Mesenchymal stem cell (in vitro differentiated cells and primary cell): ENCODE results near the gene KDM1B.

Experiments
- DNase-seq: peaks from one replicate; pipeline ENCODE4 v3.0.0-alpha.2; 2013
- H2AFZ ChIP-seq: one replicate; pipeline ENCODE4 v1.6.1; 2013; ENCODE audit warnings: low read depth, mild to moderate bottlenecking, control low read depth, inconsistent platforms, low read length, moderate library complexity
- H2AK5ac ChIP-seq: 2 replicates; pipeline ENCODE4 v1.6.1; 2013; ENCODE audit warnings: low read length, moderate library complexity, mild to moderate bottlenecking, inconsistent platforms; ENCODE audit not compliant: severe bottlenecking
- H2BK120ac ChIP-seq: one replicate; pipeline ENCODE4 v1.6.1; 2013; ENCODE audit warnings: low read depth, mild to moderate bottlenecking, inconsistent platforms, low read length, moderate library complexity
- H2BK12ac ChIP-seq, 2 experiments: one replicate each; pipeline ENCODE4 v1.6.1; 2013; ENCODE audit warnings: inconsistent platforms in 2 of 2, low read length in 2 of 2, mild to moderate bottlenecking in 2 of 2, moderate library complexity in 2 of 2, control low read depth in 1 of 2
- H2BK15ac ChIP-seq: one replicate; pipeline ENCODE4 v1.6.1; 2013; ENCODE audit warnings: mild to moderate bottlenecking, low read depth, inconsistent platforms; ENCODE audit not compliant: poor library complexity, severe bottlenecking
- H2BK5ac ChIP-seq: 2 replicates; pipeline ENCODE4 v1.6.1; 2013; ENCODE audit warnings: low read depth, mild to moderate bottlenecking, low read length, control low read depth, inconsistent platforms; ENCODE audit not compliant: poor library complexity, severe bottlenecking
- H3K14ac ChIP-seq, 2 experiments: one replicate each; pipeline ENCODE4 v1.6.1; 2013; ENCODE audit warnings: inconsistent platforms in 2 of 2, low read length in 2 of 2, control low read depth in 1 of 2, mild to moderate bottlenecking in 1 of 2, moderate library complexity in 1 of 2
- H3K18ac ChIP-seq, 2 experiments: one replicate each; pipeline ENCODE4 v1.6.1; 2013; ENCODE audit warnings: inconsistent platforms in 2 of 2, low read length in 2 of 2, control low read depth in 1 of 2, low read depth in 1 of 2, mild to moderate bottlenecking in 1 of 2
- H3K23ac ChIP-seq, 2 experiments: one replicate each; pipeline ENCODE4 v1.6.1; 2013; ENCODE audit warnings: inconsistent platforms in 2 of 2, low read length in 2 of 2, mild to moderate bottlenecking in 2 of 2, moderate library complexity in 2 of 2, control low read depth in 1 of 2
- H3K27ac ChIP-seq: 2 replicates; pipeline ENCODE4 v1.5.1; 2013; ENCODE audit warnings: mild to moderate bottlenecking, moderate library complexity, low read length, control low read depth, inconsistent platforms; ENCODE audit not compliant: poor library complexity, severe bottlenecking
- H3K27me3 ChIP-seq, 2 experiments: 2 replicates each; pipeline versions ENCODE4 v1.6.1 to v1.7.0; 2013; ENCODE audit warnings: low read length in 2 of 2, mild to moderate bottlenecking in 2 of 2, moderate library complexity in 2 of 2, control low read depth in 1 of 2, inconsistent platforms in 1 of 2; ENCODE audit not compliant: control insufficient read depth in 1 of 2, insufficient read depth in 1 of 2
- H3K36me3 ChIP-seq, 2 experiments: 2 replicates each; pipeline versions ENCODE4 v1.6.1 to v1.7.0; 2013; ENCODE audit warnings: low read length in 2 of 2, control low read depth in 1 of 2, inconsistent platforms in 1 of 2, low read depth in 1 of 2, mild to moderate bottlenecking in 1 of 2; ENCODE audit not compliant: insufficient read depth in 2 of 2, control insufficient read depth in 1 of 2
- H3K4ac ChIP-seq, 2 experiments: one replicate each; pipeline ENCODE4 v1.6.1; 2013; ENCODE audit warnings: inconsistent platforms in 2 of 2, low read length in 2 of 2, mild to moderate bottlenecking in 2 of 2, moderate library complexity in 2 of 2, control low read depth in 1 of 2, low read depth in 1 of 2
- H3K4me1 ChIP-seq: 2 replicates; pipeline ENCODE4 v1.6.1; 2013; ENCODE audit warnings: low read depth, low read length, control low read depth; ENCODE audit not compliant: control insufficient read depth, insufficient read depth
- H3K4me2 ChIP-seq: 2 replicates; pipeline ENCODE4 v1.6.1; 2013; ENCODE audit warnings: low read length, mild to moderate bottlenecking, inconsistent platforms; ENCODE audit not compliant: poor library complexity, severe bottlenecking
- H3K4me3 ChIP-seq, 2 experiments: 2 replicates each; pipeline versions ENCODE4 v1.5.1 to v1.7.0; 2013; ENCODE audit warnings: low read length in 2 of 2, mild to moderate bottlenecking in 2 of 2, control low read depth in 1 of 2, low read depth in 1 of 2; ENCODE audit not compliant: insufficient read depth in 1 of 2
- H3K79me1 ChIP-seq: replicated peaks from 2 replicates; pipeline ENCODE4 v1.6.1; 2013; ENCODE audit warnings: mild to moderate bottlenecking, control low read depth, low read length, inconsistent platforms; ENCODE audit not compliant: poor library complexity, severe bottlenecking
- H3K9ac ChIP-seq: 2 replicates; pipeline ENCODE4 v1.7.0; 2013; ENCODE audit warnings: mild to moderate bottlenecking, low read length, moderate library complexity
- H3K9me3 ChIP-seq: 2 replicates; pipeline ENCODE4 v1.7.0; 2013; ENCODE audit warnings: mild to moderate bottlenecking, low read length; ENCODE audit not compliant: control insufficient read depth
- H4K8ac ChIP-seq: one replicate; pipeline ENCODE4 v1.6.1; 2013; ENCODE audit warnings: inconsistent platforms, mild to moderate bottlenecking, low read length, moderate library complexity
- H4K91ac ChIP-seq: one replicate; pipeline ENCODE4 v1.6.1; 2013; ENCODE audit warnings: mild to moderate bottlenecking, low read length, inconsistent platforms
- WGBS: methylation state at CpG from one replicate; pipeline ENCODE4 v1.1.7; 2013; ENCODE audit warnings: mixed read lengths; 5-methylcytosine and 5-hydroxymethylcytosine counted together

The KDM1B gene

DNA sequence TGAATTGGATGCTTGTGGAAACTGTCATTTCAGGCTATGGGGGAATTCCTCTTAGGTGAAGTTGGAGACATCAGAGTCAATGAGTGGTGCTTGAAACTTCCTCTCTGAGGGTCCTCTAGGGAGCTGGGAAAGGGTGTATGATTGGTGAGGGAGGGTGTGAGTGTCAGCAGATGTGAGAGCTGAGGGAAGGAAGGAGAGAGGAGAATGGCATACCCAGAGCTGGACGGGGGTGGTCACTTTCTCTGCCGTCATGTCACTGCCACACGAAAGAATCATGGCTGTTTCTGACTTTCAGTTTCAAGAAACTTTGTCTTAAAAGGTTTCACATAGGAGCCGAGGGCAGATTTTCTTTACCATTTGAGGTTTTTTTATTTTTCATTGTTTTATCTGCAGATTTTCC, 58.8 kb downstream of the KDM1B start:
- Histone ChIP-seq H3K79me1 (peaks cover 1% of the 10 kb centered on the region), H3K4me2 (no peak overlapping the region), H3K4ac (no peak overlapping the region), H2AK5ac (no peak overlapping the region), H3K27ac (no peak overlapping the region), H3K9ac (no peak overlapping the region), H3K27me3 (no peaks in the 10 kb centered on the region), H3K9me3 (no peaks in the 10 kb centered on the region), H3K18ac (no peak overlapping the region), H2BK12ac (no peak overlapping the region), H3K14ac (no peak overlapping the region), H2BK15ac (no peak overlapping the region), H4K91ac (no peak overlapping the region), H3K4me1 (no peaks in the 10 kb centered on the region), H3K36me3 (peaks cover 24 to 63% of the 10 kb centered on the region in 2 experiments), H4K8ac (peak overlapping the region; percentile 4), H2BK120ac (no peak overlapping the region), H3K4me3 (no peak overlapping the region), H3K23ac (no peak overlapping the region), H2AFZ (no peak overlapping the region), H2BK5ac (no peak overlapping the region)
- DNase-seq: no peak
- 89% methylated on average over 3 of the region's 4 CpGs for WGBS

DNA sequence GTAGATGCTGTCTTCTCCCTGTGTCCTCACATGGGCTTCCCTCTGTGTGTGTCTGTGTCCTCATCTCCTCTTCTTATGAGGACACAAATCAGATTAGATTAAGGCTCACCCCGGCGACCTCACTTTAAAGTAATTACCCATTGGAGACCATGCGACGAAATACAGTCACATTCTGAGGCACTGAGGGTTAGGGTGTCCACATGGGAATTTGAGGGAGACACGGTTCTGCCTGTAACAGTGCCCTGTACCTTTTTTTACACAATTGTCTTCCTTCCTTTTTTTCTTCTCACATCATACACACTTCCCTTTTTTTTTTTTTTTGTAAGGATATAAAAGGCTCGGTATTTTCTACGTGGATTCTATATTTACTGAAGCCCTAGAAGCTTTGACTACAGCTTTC, 60.2 kb downstream of the KDM1B start:
- peaks cover 1% of the 10 kb centered on the region for H3K79me1 ChIP-seq

DNA sequence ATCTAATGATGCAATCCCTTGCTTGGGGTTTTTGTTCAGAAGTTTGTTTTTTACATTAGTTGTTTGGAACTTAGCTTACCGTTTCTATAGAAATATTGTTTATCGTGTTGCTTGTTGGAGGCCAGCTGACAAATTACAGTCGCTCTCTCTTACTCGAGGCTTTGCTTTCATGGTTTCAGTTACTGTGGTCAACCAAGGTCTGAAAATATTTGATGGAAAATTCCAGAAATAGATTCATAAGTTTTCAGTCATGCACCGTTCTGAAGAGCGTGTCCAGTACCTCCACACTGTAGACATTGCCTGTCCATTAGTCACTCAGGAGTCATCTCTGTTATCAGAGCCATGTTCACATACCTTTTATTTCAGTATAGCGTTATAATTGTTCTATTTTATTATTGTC, 61.2 kb downstream of the KDM1B start:
- Histone ChIP-seq H3K4ac (no peak overlapping the region), H2AFZ (no peak overlapping the region), H3K4me1 (no peaks in the 10 kb centered on the region), H3K79me1 (peaks cover 1% of the 10 kb centered on the region), H3K27me3 (no peaks in the 10 kb centered on the region), H2BK5ac (no peak overlapping the region), H2BK15ac (no peak overlapping the region), H2BK12ac (no peak overlapping the region), H4K8ac (no peak overlapping the region), H3K36me3 (peaks cover 19 to 60% of the 10 kb centered on the region in 2 experiments), H3K14ac (no peak overlapping the region), H3K23ac (no peak overlapping the region), H3K9ac (no peak overlapping the region), H2BK120ac (no peak overlapping the region), H3K9me3 (no peaks in the 10 kb centered on the region), H2AK5ac (no peak overlapping the region), H3K27ac (no peak overlapping the region), H4K91ac (no peak overlapping the region), H3K18ac (no peak overlapping the region), H3K4me2 (no peak overlapping the region), H3K4me3 (no peak overlapping the region)
- 84% methylated on average over 6 of the region's 7 CpGs for WGBS
- DNase-seq: peak; percentile 31

More for the DNA sequence above, 60.2 kb downstream of the KDM1B start:
- H3K14ac ChIP-seq: no peak overlapping the region
- H3K9me3 ChIP-seq: no peaks in the 10 kb centered on the region
- H3K4me1 ChIP-seq: no peaks in the 10 kb centered on the region
- H2AK5ac ChIP-seq: no peak overlapping the region
- no peak for DNase-seq
- H4K91ac ChIP-seq: no peak overlapping the region
- no peak overlapping the region for H2BK120ac ChIP-seq
- no peak overlapping the region for H3K9ac ChIP-seq
- H4K8ac ChIP-seq: no peak overlapping the region
- H3K36me3 ChIP-seq: peaks cover 22 to 60% of the 10 kb centered on the region in 2 experiments
- no peak overlapping the region for H3K4ac ChIP-seq
- H3K4me3 ChIP-seq: no peak overlapping the region
- H2BK5ac ChIP-seq: no peak overlapping the region
- no peak overlapping the region for H2BK15ac ChIP-seq
- H3K18ac ChIP-seq: no peak overlapping the region
- no peak overlapping the region for H3K23ac ChIP-seq
- no peak overlapping the region for H2BK12ac ChIP-seq
- 83% methylated on average over 5 of the region's 7 CpGs for WGBS
- no peak overlapping the region for H2AFZ ChIP-seq
- no peaks in the 10 kb centered on the region for H3K27me3 ChIP-seq
- H3K27ac ChIP-seq: no peak overlapping the region
- no peak overlapping the region for H3K4me2 ChIP-seq

DNA sequence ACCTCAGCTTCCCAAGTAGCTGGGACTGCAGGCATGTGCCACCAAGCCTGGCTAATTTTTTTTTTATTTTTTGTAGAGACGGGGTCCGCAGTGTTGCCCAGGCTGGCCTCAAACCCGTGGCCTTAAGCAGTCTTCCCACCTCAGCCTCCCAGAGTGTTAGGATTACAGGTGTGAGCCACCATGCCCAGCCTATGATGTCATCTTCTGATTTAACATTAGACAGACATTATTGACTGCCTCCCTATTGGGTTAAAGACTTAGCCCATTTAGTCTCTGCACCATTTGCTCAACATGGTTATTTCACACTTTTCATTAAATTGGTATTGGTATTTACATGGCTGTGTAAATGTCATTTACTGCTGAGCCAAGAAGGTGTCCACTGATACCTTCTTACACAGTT, 63.0 kb downstream of the KDM1B start:
- Histone ChIP-seq H3K4me2 (no peak overlapping the region), H2BK15ac (no peak overlapping the region), H3K36me3 (peaks cover 14 to 67% of the 10 kb centered on the region in 2 experiments), H3K18ac (no peak overlapping the region), H3K27ac (no peak overlapping the region), H3K4ac (no peak overlapping the region), H3K9me3 (no peaks in the 10 kb centered on the region), H2AFZ (no peak overlapping the region), H3K79me1 (peaks cover 1% of the 10 kb centered on the region), H3K9ac (no peak overlapping the region), H2AK5ac (no peak overlapping the region), H3K14ac (no peak overlapping the region), H2BK5ac (no peak overlapping the region), H3K23ac (no peak overlapping the region), H4K91ac (no peak overlapping the region), H2BK12ac (no peak overlapping the region), H2BK120ac (no peak overlapping the region), H3K4me3 (no peak overlapping the region), H3K4me1 (no peaks in the 10 kb centered on the region), H4K8ac (no peak overlapping the region), H3K27me3 (no peaks in the 10 kb centered on the region)
- DNase-seq: no peak
- WGBS: 88% methylated on average over 3 of the region's 3 CpGs
